ENCODE results near the gene GGACT.

GGACT gene

GRCh38 chr13:100508996-100509395, 79.6 kb downstream of the GGACT start:
- no peaks in the 10 kb centered on the region for H3K27me3 ChIP-seq (replicated peaks; ENCODE audit: insufficient read depth, low read length)
- H4K20me1 ChIP-seq (ENCODE audit: insufficient read depth, low read length) = no peaks in the 10 kb centered on the region
- H3K27ac ChIP-seq (ENCODE audit: low read length) = no peak overlapping the region
- H3K9me3 ChIP-seq (replicated peaks; ENCODE audit: insufficient read depth, low read length) = no peaks in the 10 kb centered on the region
- H2AFZ ChIP-seq (ENCODE audit: low read length) = no peak overlapping the region
- no peak for TF ChIP-seq CTCF (IDR thresholded peaks at IDR 0.05; ENCODE audit: low read length)
- no peak for TF ChIP-seq EZH2 (optimal IDR thresholded peaks at IDR 0.05; ENCODE audit: low read depth, low read length)
- no peak for TF ChIP-seq EZH2phosphoT487 (IDR thresholded peaks at IDR 0.05; ENCODE audit: low read length)
- no peak overlapping the region for H3K9ac ChIP-seq (ENCODE audit: low read length)
- no peaks in the 10 kb centered on the region for H3K36me3 ChIP-seq (replicated peaks; ENCODE audit: insufficient read depth, low read length)
- H3K79me2 ChIP-seq (ENCODE audit: low read length) = no peaks in the 10 kb centered on the region
- H3K4me2 ChIP-seq (ENCODE audit: low read depth, low read length) = no peak overlapping the region
- no peaks in the 10 kb centered on the region for H3K4me1 ChIP-seq (ENCODE audit: low read length)
- no peak overlapping the region for H3K4me3 ChIP-seq (ENCODE audit: low read length)
- DNase-seq = no peak
- H3F3A ChIP-seq (ENCODE audit: insufficient read depth, low read length) = no peaks in the 10 kb centered on the region
- H3K9me2 ChIP-seq (replicated peaks; ENCODE audit: insufficient read depth, low read length) = no peaks in the 10 kb centered on the region

- H4K20me1 ChIP-seq (ENCODE audit: insufficient read depth, low read length) = no peaks in the 10 kb centered on the region
- no peaks in the 10 kb centered on the region for H3K79me2 ChIP-seq (ENCODE audit: low read length)
- H3K36me3 ChIP-seq (replicated peaks; ENCODE audit: insufficient read depth, low read length) = no peaks in the 10 kb centered on the region
- no peaks in the 10 kb centered on the region for H3K9me3 ChIP-seq (replicated peaks; ENCODE audit: insufficient read depth, low read length)
- H3K4me3 ChIP-seq (ENCODE audit: low read length) = no peak overlapping the region
- H3K27me3 ChIP-seq (replicated peaks; ENCODE audit: insufficient read depth, low read length) = no peaks in the 10 kb centered on the region
- H2AFZ ChIP-seq (ENCODE audit: low read length) = no peak overlapping the region
- H3K9ac ChIP-seq (ENCODE audit: low read length) = no peak overlapping the region
- no peak for TF ChIP-seq CTCF (IDR thresholded peaks at IDR 0.05; ENCODE audit: low read length)
- no peak for TF ChIP-seq EZH2 (optimal IDR thresholded peaks at IDR 0.05; ENCODE audit: low read depth, low read length)
- TF ChIP-seq EZH2phosphoT487 (IDR thresholded peaks at IDR 0.05; ENCODE audit: low read length) = no peak
- no peaks in the 10 kb centered on the region for H3F3A ChIP-seq (ENCODE audit: insufficient read depth, low read length)
- no peak overlapping the region for H3K4me2 ChIP-seq (ENCODE audit: low read depth, low read length)
- H3K9me2 ChIP-seq (replicated peaks; ENCODE audit: insufficient read depth, low read length) = no peaks in the 10 kb centered on the region
- no peaks in the 10 kb centered on the region for H3K4me1 ChIP-seq (ENCODE audit: low read length)
- no peak overlapping the region for H3K27ac ChIP-seq (ENCODE audit: low read length)
- DNase-seq = no peak
Observed at GRCh38 chr13:100508455-100508854, 80.1 kb downstream of the GGACT start.

GRCh38 chr13:100506600-100507422, 81.8 kb downstream of the GGACT start:
- H3K4me3 ChIP-seq (ENCODE audit: low read length) = 0 out of 2 replicates have a peak overlapping the region, but pooled peaks have one; percentile 10
- H3K79me2 ChIP-seq (ENCODE audit: low read length) = no peaks in the 10 kb centered on the region
- no peak overlapping the region for H3K9ac ChIP-seq (ENCODE audit: low read length)

More at GRCh38 chr13:100506600-100507422, 81.8 kb downstream of the GGACT start:
- Histone ChIP-seq H3F3A (ENCODE audit: insufficient read depth, low read length) (no peaks in the 10 kb centered on the region), H3K27ac (ENCODE audit: low read length) (peak overlapping the region; percentile 12; the same call in 1 of the 2 replicates), H3K4me1 (ENCODE audit: low read length) (no peaks in the 10 kb centered on the region), H3K9me3 (replicated peaks; ENCODE audit: insufficient read depth, low read length) (no peaks in the 10 kb centered on the region), H3K36me3 (replicated peaks; ENCODE audit: insufficient read depth, low read length) (no peaks in the 10 kb centered on the region), H3K27me3 (replicated peaks; ENCODE audit: insufficient read depth, low read length) (no peaks in the 10 kb centered on the region), H3K9me2 (replicated peaks; ENCODE audit: insufficient read depth, low read length) (no peaks in the 10 kb centered on the region), H2AFZ (ENCODE audit: low read length) (no peak overlapping the region), H4K20me1 (ENCODE audit: insufficient read depth, low read length) (no peaks in the 10 kb centered on the region), H3K4me2 (ENCODE audit: low read depth, low read length) (peak overlapping the region; percentile 45; the same call in 1 of the 2 replicates)
- no peak for DNase-seq
- TF ChIP-seq EZH2 (optimal IDR thresholded peaks at IDR 0.05; ENCODE audit: low read depth, low read length) (no peak), EZH2phosphoT487 (IDR thresholded peaks at IDR 0.05; ENCODE audit: low read length) (no peak), CTCF (IDR thresholded peaks at IDR 0.05; ENCODE audit: low read length) (no peak)

Measured in MM.1S (cell line).